ENCODE results near the gene PPEF2.

The PPEF2 gene

DNA sequence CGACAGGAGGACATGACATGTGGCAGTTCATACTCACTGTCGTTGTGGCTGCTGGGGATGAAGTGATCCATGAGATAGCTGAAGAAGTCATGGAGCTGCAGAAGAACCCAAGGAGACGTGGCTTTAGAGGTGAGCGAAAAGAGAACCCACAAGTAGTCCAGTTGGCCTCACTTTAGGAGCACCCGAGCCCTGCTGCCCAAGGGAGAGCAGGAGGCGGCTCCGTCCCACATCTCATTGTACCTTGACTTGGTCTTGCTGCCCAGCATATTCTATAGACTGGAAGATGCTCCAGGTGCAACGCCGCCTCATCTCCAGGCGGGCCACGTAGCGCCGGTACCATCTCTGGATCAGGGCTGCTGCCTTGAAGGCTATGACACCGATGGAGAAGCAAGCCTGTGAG is 10.6 kb downstream of the PPEF2 start:
- Histone ChIP-seq H3K27me3 (ENCODE audit: insufficient read depth, low read length) (no peaks in the 10 kb centered on the region), H3K27ac (ENCODE audit: low read length) (no peak overlapping the region), H3K4me1 (ENCODE audit: insufficient read depth, low read length) (no peaks in the 10 kb centered on the region), H3K36me3 (ENCODE audit: insufficient read depth, low read depth, low read length) (no peaks in the 10 kb centered on the region), H3K4me3 (ENCODE audit: low read length) (no peak overlapping the region), H3K9ac (ENCODE audit: low read depth, low read length) (no peak overlapping the region), H3K9me3 (ENCODE audit: insufficient read depth, low read depth, low read length) (no peaks in the 10 kb centered on the region)

GRCh38 chr4:75889537-75890199 is 12.6 kb downstream of the PPEF2 start:
- H3K9ac ChIP-seq (ENCODE audit: low read depth, low read length) = no peak overlapping the region
- H3K4me3 ChIP-seq (ENCODE audit: low read length) = no peak overlapping the region
- no peaks in the 10 kb centered on the region for H3K4me1 ChIP-seq (ENCODE audit: insufficient read depth, low read length)
- no peaks in the 10 kb centered on the region for H3K27me3 ChIP-seq (ENCODE audit: insufficient read depth, low read length)
- H3K27ac ChIP-seq (ENCODE audit: low read length) = no peak overlapping the region
- no peaks in the 10 kb centered on the region for H3K36me3 ChIP-seq (ENCODE audit: insufficient read depth, low read depth, low read length)
- H3K9me3 ChIP-seq (ENCODE audit: insufficient read depth, low read depth, low read length) = no peaks in the 10 kb centered on the region

GRCh38 chr4:75886104-75886503 is 16.1 kb downstream of the PPEF2 start:
- Histone ChIP-seq H3K27ac (ENCODE audit: low read length) (no peak overlapping the region), H3K9ac (ENCODE audit: low read depth, low read length) (no peak overlapping the region), H3K9me3 (ENCODE audit: insufficient read depth, low read depth, low read length) (no peaks in the 10 kb centered on the region), H3K36me3 (ENCODE audit: insufficient read depth, low read depth, low read length) (no peaks in the 10 kb centered on the region), H3K4me3 (ENCODE audit: low read length) (no peak overlapping the region), H3K27me3 (ENCODE audit: insufficient read depth, low read length) (no peaks in the 10 kb centered on the region), H3K4me1 (ENCODE audit: insufficient read depth, low read length) (no peaks in the 10 kb centered on the region)

DNA sequence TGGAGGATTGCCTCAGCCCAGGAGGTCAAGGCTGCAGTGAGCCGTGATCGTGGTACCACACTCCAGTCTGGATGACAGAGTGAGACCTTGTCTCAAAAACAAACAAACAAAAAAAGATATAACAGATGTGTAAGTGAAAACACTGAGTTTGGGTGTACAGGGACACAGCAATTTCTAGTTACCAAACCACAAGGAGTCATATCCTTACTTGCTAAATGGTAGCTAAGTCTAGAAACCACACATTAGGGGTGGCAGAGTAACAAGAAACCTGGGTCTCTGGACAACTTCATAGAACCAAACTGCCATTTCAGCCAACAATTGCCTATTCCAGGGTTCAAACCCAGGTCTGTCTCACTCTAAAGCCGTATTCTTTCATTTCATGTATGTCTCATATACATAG is 20.8 kb downstream of the PPEF2 start:
- Histone ChIP-seq H3K4me3 (ENCODE audit: low read length) (no peak overlapping the region), H3K9ac (ENCODE audit: low read depth, low read length) (no peak overlapping the region), H3K27ac (ENCODE audit: low read length) (no peak overlapping the region), H3K9me3 (ENCODE audit: insufficient read depth, low read depth, low read length) (no peaks in the 10 kb centered on the region), H3K4me1 (ENCODE audit: insufficient read depth, low read length) (no peaks in the 10 kb centered on the region), H3K36me3 (ENCODE audit: insufficient read depth, low read depth, low read length) (no peaks in the 10 kb centered on the region), H3K27me3 (ENCODE audit: insufficient read depth, low read length) (no peaks in the 10 kb centered on the region)

DNA sequence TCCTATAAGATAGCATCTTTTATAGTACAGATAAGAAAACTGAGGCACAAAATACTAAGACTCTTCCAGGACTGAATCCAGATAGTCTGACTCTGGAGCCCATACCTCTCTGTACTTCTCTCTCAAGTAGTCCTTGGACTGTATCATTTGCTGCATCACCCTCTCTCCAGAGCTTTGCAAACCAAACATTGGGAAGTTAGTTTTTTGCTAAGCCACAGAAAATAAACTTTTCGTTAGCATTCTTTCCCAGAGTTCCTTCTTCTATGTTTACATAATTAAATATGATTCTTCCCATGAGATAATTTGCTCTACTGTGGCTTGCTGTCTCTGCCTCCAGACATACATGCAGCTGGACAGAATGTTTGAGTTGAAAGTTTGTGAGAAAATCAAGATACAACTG is 22.0 kb downstream of the PPEF2 start:
- H3K9me3 ChIP-seq (ENCODE audit: insufficient read depth, low read depth, low read length) = no peaks in the 10 kb centered on the region
- no peaks in the 10 kb centered on the region for H3K36me3 ChIP-seq (ENCODE audit: insufficient read depth, low read depth, low read length)
- H3K4me3 ChIP-seq (ENCODE audit: low read length) = no peak overlapping the region
- H3K4me1 ChIP-seq (ENCODE audit: insufficient read depth, low read length) = no peaks in the 10 kb centered on the region
- H3K27me3 ChIP-seq (ENCODE audit: insufficient read depth, low read length) = no peaks in the 10 kb centered on the region
- H3K9ac ChIP-seq (ENCODE audit: low read depth, low read length) = no peak overlapping the region
- H3K27ac ChIP-seq (ENCODE audit: low read length) = no peak overlapping the region

DNA sequence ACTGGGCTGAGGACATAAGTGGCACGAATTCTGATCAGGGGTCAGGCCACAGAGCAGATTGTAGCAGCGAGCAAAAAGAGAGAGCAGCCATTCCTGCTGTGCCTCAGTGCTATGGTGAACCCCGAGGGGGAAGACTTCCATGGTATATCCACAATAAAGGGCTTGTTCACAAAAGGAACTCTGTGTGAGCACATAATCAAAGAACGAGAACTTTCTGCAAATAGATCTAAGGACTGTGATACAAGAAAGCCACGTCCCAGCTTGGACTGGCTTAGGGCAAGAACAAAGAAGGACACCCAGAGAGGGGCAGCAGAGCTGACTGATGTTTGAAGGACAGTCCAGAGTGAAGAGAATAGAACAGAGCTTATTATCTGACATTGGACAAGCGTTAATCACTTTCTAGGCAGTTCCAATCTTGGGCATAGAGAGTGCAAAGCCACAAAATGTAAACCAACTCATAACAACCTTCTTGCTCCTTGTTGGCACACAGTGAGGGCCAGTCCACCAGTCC is 24.0 kb downstream of the PPEF2 start:
- Histone ChIP-seq H3K9me3 (ENCODE audit: insufficient read depth, low read depth, low read length) (no peaks in the 10 kb centered on the region), H3K4me1 (ENCODE audit: insufficient read depth, low read length) (no peaks in the 10 kb centered on the region), H3K27me3 (ENCODE audit: insufficient read depth, low read length) (no peaks in the 10 kb centered on the region), H3K4me3 (ENCODE audit: low read length) (no peak overlapping the region), H3K27ac (ENCODE audit: low read length) (no peak overlapping the region), H3K9ac (ENCODE audit: low read depth, low read length) (no peak overlapping the region), H3K36me3 (ENCODE audit: insufficient read depth, low read depth, low read length) (no peaks in the 10 kb centered on the region)

- Histone ChIP-seq H3K9ac (ENCODE audit: low read depth, low read length) (no peak overlapping the region), H3K4me3 (ENCODE audit: low read length) (no peak overlapping the region), H3K4me1 (ENCODE audit: insufficient read depth, low read length) (no peaks in the 10 kb centered on the region), H3K27ac (ENCODE audit: low read length) (no peak overlapping the region), H3K27me3 (ENCODE audit: insufficient read depth, low read length) (no peaks in the 10 kb centered on the region), H3K36me3 (ENCODE audit: insufficient read depth, low read depth, low read length) (no peaks in the 10 kb centered on the region), H3K9me3 (ENCODE audit: insufficient read depth, low read depth, low read length) (no peaks in the 10 kb centered on the region)
Measured at GRCh38 chr4:75876218-75876617, 26.0 kb downstream of the PPEF2 start.

- no peaks in the 10 kb centered on the region for H3K9me3 ChIP-seq (ENCODE audit: insufficient read depth, low read depth, low read length)
- no peak overlapping the region for H3K9ac ChIP-seq (ENCODE audit: low read depth, low read length)
- no peaks in the 10 kb centered on the region for H3K36me3 ChIP-seq (ENCODE audit: insufficient read depth, low read depth, low read length)
- no peaks in the 10 kb centered on the region for H3K27me3 ChIP-seq (ENCODE audit: insufficient read depth, low read length)
- no peak overlapping the region for H3K4me3 ChIP-seq (ENCODE audit: low read length)
- no peaks in the 10 kb centered on the region for H3K4me1 ChIP-seq (ENCODE audit: insufficient read depth, low read length)
- H3K27ac ChIP-seq (ENCODE audit: low read length) = no peak overlapping the region
Measured at GRCh38 chr4:75869100-75869499, 33.2 kb downstream of the PPEF2 start.

DNA sequence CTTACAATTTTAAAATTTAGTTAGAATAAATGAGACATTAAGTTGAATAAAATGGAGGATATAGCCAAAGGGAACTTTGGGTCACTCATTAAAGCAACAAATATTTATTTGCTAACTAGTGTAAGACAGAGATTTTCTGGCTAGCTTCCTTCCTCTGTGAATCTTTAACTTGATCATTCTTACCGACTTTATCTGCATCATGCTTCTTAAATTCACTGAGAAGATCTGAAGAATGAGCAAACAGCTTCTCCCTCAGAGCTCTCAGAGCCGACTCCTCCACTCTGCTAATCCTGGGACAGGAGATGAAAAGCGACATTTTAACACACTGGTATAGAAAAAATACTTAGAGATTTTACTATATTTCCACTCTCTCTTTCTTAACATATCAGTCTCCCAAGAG is 35.1 kb downstream of the PPEF2 start:
- no peaks in the 10 kb centered on the region for H3K27me3 ChIP-seq (ENCODE audit: insufficient read depth, low read length)
- no peaks in the 10 kb centered on the region for H3K4me1 ChIP-seq (ENCODE audit: insufficient read depth, low read length)
- H3K4me3 ChIP-seq (ENCODE audit: low read length) = no peak overlapping the region
- H3K9me3 ChIP-seq (ENCODE audit: insufficient read depth, low read depth, low read length) = no peaks in the 10 kb centered on the region
- no peak overlapping the region for H3K9ac ChIP-seq (ENCODE audit: low read depth, low read length)
- no peaks in the 10 kb centered on the region for H3K36me3 ChIP-seq (ENCODE audit: insufficient read depth, low read depth, low read length)
- H3K27ac ChIP-seq (ENCODE audit: low read length) = no peak overlapping the region

GRCh38 chr4:75860606-75861005 is 41.6 kb downstream of the PPEF2 start:
- H3K4me1 ChIP-seq (ENCODE audit: insufficient read depth, low read length) = no peaks in the 10 kb centered on the region
- H3K36me3 ChIP-seq (ENCODE audit: insufficient read depth, low read depth, low read length) = no peaks in the 10 kb centered on the region
- H3K27me3 ChIP-seq (ENCODE audit: insufficient read depth, low read length) = no peaks in the 10 kb centered on the region
- no peak overlapping the region for H3K27ac ChIP-seq (ENCODE audit: low read length)
- H3K4me3 ChIP-seq (ENCODE audit: low read length) = no peak overlapping the region
- H3K9ac ChIP-seq (ENCODE audit: low read depth, low read length) = no peak overlapping the region
- H3K9me3 ChIP-seq (ENCODE audit: insufficient read depth, low read depth, low read length) = no peaks in the 10 kb centered on the region

DNA sequence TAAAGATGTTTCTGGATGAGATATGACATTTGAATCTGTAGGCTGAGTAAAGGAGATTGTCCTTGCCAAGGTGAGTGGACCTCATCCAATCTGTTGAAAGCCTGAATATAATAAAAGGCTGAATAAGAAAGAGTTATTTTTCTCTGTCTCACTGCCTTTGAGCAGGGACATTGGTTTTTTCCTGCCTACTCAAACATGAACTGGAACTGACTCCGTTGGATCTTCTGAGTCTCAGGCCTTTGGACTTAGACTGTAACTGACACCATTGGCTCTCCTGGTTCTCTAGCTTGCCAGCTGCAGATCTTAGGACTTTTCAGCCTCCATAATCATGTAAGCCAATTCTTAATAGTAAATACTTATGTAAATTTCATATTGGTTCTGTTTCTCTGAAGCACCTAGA is 43.5 kb downstream of the PPEF2 start:
- Histone ChIP-seq H3K36me3 (ENCODE audit: insufficient read depth, low read depth, low read length) (no peaks in the 10 kb centered on the region), H3K4me3 (ENCODE audit: low read length) (no peak overlapping the region), H3K4me1 (ENCODE audit: insufficient read depth, low read length) (no peaks in the 10 kb centered on the region), H3K27ac (ENCODE audit: low read length) (no peak overlapping the region), H3K27me3 (ENCODE audit: insufficient read depth, low read length) (no peaks in the 10 kb centered on the region), H3K9me3 (ENCODE audit: insufficient read depth, low read depth, low read length) (no peaks in the 10 kb centered on the region), H3K9ac (ENCODE audit: low read depth, low read length) (no peak overlapping the region)

- no peaks in the 10 kb centered on the region for H3K27me3 ChIP-seq (ENCODE audit: insufficient read depth, low read length)
- H3K36me3 ChIP-seq (ENCODE audit: insufficient read depth, low read depth, low read length) = no peaks in the 10 kb centered on the region
- H3K9ac ChIP-seq (ENCODE audit: low read depth, low read length) = no peak overlapping the region
- H3K27ac ChIP-seq (ENCODE audit: low read length) = no peak overlapping the region
- H3K4me1 ChIP-seq (ENCODE audit: insufficient read depth, low read length) = peaks cover 7% of the 10 kb centered on the region; the same call in 1 of the 2 replicates
- H3K4me3 ChIP-seq (ENCODE audit: low read length) = no peak overlapping the region
- no peaks in the 10 kb centered on the region for H3K9me3 ChIP-seq (ENCODE audit: insufficient read depth, low read depth, low read length)
Measured at GRCh38 chr4:75849461-75849860, 52.8 kb downstream of the PPEF2 start.

Measured in iPS-20b (cell line).